ENCODE results near the gene MYL10. TPM values are rescaled to one million over a fixed set of nuclear protein-coding genes. Genes with fewer than 3 reads are reported as not detected.

MYL10 gene
- total RNA-seq, 4 donors from 2014 or later = 6.3 TPM; not detected in 3

DNA sequence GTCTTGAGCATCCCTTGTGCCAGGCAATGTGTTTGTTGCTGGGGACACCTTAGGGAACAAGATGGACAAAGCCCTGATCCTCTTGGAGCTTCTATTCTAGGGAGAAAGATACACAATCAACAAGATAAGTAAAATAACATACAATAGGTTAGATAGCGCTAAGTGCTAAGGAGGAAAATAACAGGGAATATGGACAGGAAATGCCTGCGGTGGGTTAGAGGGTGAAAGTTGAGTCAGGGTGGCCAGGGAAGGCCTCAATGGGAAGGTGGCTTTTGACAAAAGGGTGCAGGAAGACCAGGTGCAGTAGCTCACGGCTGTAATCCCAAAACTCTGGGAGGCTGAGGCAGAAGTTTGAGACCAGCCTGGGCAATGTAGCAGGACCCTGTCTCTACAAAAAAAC, 38.3 kb upstream of the MYL10 start:
- Histone ChIP-seq H3K36me3 (no peaks in the 10 kb centered on the region), H3K9me3 (no peaks in the 10 kb centered on the region), H3K27ac (no peak overlapping the region), H3K4me3 (no peak overlapping the region), H3K4me1 (peaks cover 13 to 14% of the 10 kb centered on the region in 2 donors), H3K27me3 (no peaks in the 10 kb centered on the region)
- in situ Hi-C loops (cut with MboI; ENCODE audit: low sequenced_read_pairs in 4 of 4) (no loop called here), intact Hi-C loops (cut with DNase I; ENCODE audit: low total_unique reads) (no loop called here)
- TF ChIP-seq, protein P1, sequence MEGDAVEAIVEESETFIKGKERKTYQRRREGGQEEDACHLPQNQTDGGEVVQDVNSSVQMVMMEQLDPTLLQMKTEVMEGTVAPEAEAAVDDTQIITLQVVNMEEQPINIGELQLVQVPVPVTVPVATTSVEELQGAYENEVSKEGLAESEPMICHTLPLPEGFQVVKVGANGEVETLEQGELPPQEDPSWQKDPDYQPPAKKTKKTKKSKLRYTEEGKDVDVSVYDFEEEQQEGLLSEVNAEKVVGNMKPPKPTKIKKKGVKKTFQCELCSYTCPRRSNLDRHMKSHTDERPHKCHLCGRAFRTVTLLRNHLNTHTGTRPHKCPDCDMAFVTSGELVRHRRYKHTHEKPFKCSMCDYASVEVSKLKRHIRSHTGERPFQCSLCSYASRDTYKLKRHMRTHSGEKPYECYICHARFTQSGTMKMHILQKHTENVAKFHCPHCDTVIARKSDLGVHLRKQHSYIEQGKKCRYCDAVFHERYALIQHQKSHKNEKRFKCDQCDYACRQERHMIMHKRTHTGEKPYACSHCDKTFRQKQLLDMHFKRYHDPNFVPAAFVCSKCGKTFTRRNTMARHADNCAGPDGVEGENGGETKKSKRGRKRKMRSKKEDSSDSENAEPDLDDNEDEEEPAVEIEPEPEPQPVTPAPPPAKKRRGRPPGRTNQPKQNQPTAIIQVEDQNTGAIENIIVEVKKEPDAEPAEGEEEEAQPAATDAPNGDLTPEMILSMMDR (IDR thresholded peaks at IDR 0.05 in 4 of 5, conservative IDR thresholded peaks at IDR 0.05 in 1 of 5) = no peak
- TF ChIP-seq POLR2A (IDR thresholded peaks at IDR 0.05) = no peak
- DNase-seq (no peak), ATAC-seq (no peak)

DNA sequence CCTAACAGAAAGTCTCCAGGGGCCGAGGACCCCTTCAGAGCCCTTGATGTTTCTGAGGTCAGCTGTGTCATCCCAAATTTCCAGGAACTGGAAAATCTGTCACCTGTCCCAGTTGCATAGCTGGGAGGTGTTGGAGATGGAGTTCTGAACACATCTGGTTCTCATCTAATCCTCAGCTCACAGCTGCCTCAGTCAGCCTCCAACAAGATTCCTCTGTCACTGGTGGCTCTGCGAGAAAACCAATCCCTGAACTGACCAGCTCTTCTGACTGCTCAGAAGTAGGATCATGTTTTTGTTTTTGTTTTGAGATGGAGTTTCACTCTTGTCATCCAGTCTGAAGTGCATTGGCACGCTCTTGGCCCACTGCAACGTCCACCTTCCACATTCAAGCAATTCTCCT, 37.6 kb upstream of the MYL10 start:
- no peaks in the 10 kb centered on the region for H3K36me3 ChIP-seq
- intact Hi-C loops (cut with DNase I; ENCODE audit: low total_unique reads) (no loop called here), in situ Hi-C loops (cut with MboI; ENCODE audit: low sequenced_read_pairs in 4 of 4) (no loop called here)
- peaks cover 7 to 11% of the 10 kb centered on the region in 2 donors for H3K4me1 ChIP-seq
- H3K9me3 ChIP-seq = no peaks in the 10 kb centered on the region
- DNase-seq (no peak), ATAC-seq (no peak)
- H3K4me3 ChIP-seq = no peak overlapping the region
- TF ChIP-seq, protein P1 (IDR thresholded peaks at IDR 0.05 in 4 of 5, conservative IDR thresholded peaks at IDR 0.05 in 1 of 5) = no peak
- TF ChIP-seq POLR2A (IDR thresholded peaks at IDR 0.05) = no peak
- H3K27me3 ChIP-seq = no peaks in the 10 kb centered on the region
- no peak overlapping the region for H3K27ac ChIP-seq

DNA sequence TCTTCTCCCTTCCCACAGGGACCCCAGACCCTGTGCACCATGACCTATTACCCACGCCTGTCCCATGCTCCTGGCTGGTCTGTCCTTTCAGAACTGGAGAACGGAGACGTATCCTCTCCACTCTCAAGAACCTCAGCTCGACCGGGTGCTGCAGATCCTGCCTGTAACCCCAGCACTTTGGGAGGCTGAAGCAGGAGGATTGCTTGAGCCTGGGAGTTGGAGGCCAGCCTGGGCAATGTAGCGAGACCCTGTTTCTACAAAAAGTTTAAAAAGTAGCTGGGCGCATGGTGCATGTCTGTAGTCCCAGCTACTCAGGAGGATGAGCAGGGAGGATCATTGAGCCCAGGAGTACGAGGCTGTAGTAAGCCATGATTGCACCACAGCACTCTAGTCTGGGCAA, 37.2 kb upstream of the MYL10 start:
- H3K27ac ChIP-seq = no peak overlapping the region
- no peak overlapping the region for H3K4me3 ChIP-seq
- in situ Hi-C loops (cut with MboI; ENCODE audit: low sequenced_read_pairs in 4 of 4) (no loop called here), intact Hi-C loops (cut with DNase I; ENCODE audit: low total_unique reads) (no loop called here)
- H3K27me3 ChIP-seq = no peaks in the 10 kb centered on the region
- DNase-seq (no peak), ATAC-seq (no peak)
- H3K4me1 ChIP-seq = peaks cover 3 to 6% of the 10 kb centered on the region in 2 donors
- TF ChIP-seq, protein P1 (IDR thresholded peaks at IDR 0.05 in 4 of 5, conservative IDR thresholded peaks at IDR 0.05 in 1 of 5) = no peak
- no peak for TF ChIP-seq POLR2A (IDR thresholded peaks at IDR 0.05)
- no peaks in the 10 kb centered on the region for H3K36me3 ChIP-seq
- no peaks in the 10 kb centered on the region for H3K9me3 ChIP-seq

DNA sequence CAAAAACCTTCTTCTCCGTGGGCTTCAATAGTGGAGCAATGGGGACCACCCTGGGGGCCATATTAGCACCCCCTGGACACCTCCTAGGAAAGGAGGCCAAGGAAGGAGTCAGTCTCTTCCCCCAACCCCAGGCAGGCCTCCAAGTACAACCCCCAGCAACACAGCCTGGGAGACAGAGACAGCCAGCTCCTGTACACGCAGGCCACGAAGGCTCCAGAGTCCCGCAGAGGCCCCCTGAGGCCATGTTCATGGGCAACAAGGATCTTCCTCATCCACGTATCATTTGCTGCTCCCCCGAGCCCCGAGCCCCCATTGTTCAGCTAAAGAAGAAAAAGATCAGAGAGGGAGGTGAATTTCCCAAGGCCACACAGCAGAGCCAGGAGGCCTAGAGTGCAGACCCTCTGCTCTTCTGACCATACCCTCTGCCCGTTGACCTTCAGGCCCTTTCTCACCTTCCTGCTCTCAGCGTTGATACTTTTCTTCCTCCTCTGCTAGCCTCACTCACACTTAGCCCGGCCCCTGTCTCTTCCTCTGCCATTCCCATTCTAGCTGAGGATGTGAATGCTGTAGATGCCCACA, 35.9 kb upstream of the MYL10 start:
- ATAC-seq = no peak
- H3K27me3 ChIP-seq = no peaks in the 10 kb centered on the region
- no peaks in the 10 kb centered on the region for H3K9me3 ChIP-seq

More for the DNA sequence above, 35.9 kb upstream of the MYL10 start:
- no peak for TF ChIP-seq POLR2A (IDR thresholded peaks at IDR 0.05)
- TF ChIP-seq, protein P1 (IDR thresholded peaks at IDR 0.05 in 4 of 5, conservative IDR thresholded peaks at IDR 0.05 in 1 of 5) = no peak
- DNase-seq = no peak
- in situ Hi-C loops (cut with MboI; ENCODE audit: low sequenced_read_pairs in 4 of 4) (no loop called here), intact Hi-C loops (cut with DNase I; ENCODE audit: low total_unique reads) (no loop called here)
- H3K36me3 ChIP-seq = no peaks in the 10 kb centered on the region
- no peaks in the 10 kb centered on the region for H3K4me1 ChIP-seq
- no peak overlapping the region for H3K4me3 ChIP-seq
- H3K27ac ChIP-seq = no peak overlapping the region
